ENCODE measurements around the gene GALNT14. TPM values are rescaled to one million over a fixed set of nuclear protein-coding genes. Genes with fewer than 3 reads are reported as not detected.

The GALNT14 gene
- total and polyA plus RNA-seq, 9 donors: 1.4 to 6.9 (median 2.9) TPM

DNA sequence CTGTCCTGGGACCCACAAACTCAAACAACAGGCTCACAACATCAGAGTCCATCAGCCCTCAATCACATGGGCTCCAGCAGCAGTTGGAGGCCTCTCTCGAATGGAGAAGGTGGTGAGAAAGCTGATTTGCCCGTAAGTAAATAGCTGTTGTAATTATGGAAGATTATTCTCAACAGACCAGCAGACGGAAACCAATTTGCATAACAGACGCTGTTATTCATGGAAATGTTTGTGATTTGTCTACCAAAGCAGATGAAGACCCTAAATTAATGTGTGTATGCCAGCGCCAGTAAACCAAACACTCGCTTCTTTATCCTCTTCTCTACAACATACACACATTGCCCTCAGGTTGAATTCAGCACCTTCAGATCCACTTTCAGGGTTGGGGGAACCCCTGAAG lies 23.4 kb upstream of the GALNT14 start:
- H3K27me3 ChIP-seq (ENCODE audit: control insufficient read depth, insufficient read depth, low read length): peaks cover 4% of the 10 kb centered on the region
- WGBS (ENCODE audit: insufficient coverage): 100% methylated on average over 2 of the region's 6 CpGs
- H3K9me3 ChIP-seq (replicated peaks; ENCODE audit: control insufficient read depth, low read depth, low read length): no peaks in the 10 kb centered on the region
- H3K27ac ChIP-seq (ENCODE audit: low read length): no peak overlapping the region
- H3K36me3 ChIP-seq (ENCODE audit: control insufficient read depth, insufficient read depth, low read length): no peaks in the 10 kb centered on the region
- no peak for DNase-seq
- H3K4me1 ChIP-seq (ENCODE audit: control insufficient read depth, insufficient read depth, low read length): peaks cover 4% of the 10 kb centered on the region
- no peak overlapping the region for H3K4me3 ChIP-seq (ENCODE audit: low read length)

DNA sequence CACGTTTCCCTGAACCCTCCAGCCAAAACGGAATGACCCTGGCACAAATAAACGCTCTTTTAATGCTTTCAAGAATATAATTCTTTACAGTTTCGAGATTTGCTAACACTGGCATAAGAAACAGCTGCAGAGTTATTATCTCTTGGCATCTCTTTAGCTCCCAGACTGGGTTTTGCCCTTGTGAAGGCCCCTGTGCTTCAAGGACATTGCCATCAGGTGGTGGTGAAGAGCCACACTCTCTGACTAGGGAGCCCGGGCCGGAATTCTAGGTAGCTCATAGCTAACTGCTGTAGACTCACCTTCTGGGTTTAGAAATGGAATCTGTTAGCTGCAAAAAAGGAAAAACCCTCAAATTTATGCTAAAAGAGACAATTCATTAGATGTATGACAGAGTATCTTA lies 13.3 kb upstream of the GALNT14 start:
- H3K36me3 ChIP-seq (ENCODE audit: control insufficient read depth, insufficient read depth, low read length): no peaks in the 10 kb centered on the region
- H3K9me3 ChIP-seq (replicated peaks; ENCODE audit: control insufficient read depth, low read depth, low read length): no peaks in the 10 kb centered on the region
- 81% methylated on average over 6 of the region's 6 CpGs for WGBS (ENCODE audit: insufficient coverage)
- no peaks in the 10 kb centered on the region for H3K4me1 ChIP-seq (ENCODE audit: control insufficient read depth, insufficient read depth, low read length)
- no peak overlapping the region for H3K27ac ChIP-seq (ENCODE audit: low read length)
- peaks cover 9% of the 10 kb centered on the region for H3K27me3 ChIP-seq (ENCODE audit: control insufficient read depth, insufficient read depth, low read length)
- H3K4me3 ChIP-seq (ENCODE audit: low read length): no peak overlapping the region
- no peak for DNase-seq

DNA sequence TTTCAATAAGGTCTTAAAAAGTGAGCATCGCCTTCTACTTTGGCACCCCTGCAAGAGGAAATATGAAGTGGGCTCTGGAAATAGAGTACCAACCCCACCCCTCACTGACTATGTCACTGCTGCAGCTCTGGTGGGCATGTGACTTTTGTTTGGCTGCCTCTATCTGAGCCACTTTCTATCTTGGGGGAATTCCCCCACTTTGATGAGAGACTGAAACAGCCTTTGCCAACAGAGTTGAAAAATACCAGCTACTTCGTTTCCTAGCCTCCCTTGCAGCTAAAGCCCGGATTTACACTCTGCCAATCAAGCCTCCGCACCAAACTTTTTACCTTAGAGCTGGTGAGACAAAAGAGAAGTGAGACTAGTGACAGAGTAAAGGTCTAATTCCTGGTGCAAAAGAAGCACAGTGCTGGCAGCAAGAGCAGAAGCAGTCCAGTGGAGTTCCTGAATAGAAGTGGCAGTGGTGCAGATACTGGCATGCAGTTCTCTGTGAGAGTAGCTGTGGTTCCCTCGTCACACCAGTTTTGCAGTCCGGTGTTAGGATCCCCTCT lies 12.0 kb upstream of the GALNT14 start:
- H3K4me3 ChIP-seq (ENCODE audit: low read length): no peak overlapping the region

DNA sequence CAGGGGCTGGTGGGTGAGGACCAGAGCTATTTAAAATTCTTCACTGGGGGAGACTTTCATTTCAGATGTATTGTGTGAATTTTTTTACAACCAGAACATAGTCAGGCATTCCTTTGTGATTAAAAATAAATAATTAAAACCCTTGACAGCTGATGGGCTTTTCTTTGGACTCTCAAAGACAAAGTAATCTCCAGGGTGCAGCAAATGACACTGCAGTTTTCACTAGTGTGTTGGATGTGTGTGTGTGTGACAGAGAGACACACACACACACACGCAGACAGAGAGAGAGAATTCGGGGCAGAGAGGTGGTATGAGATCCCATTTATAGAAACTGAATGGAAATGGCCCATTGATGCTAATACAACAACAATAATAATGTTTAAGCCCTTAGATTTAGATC lies 10.3 kb upstream of the GALNT14 start:
- no CpG with 5 or more reads among the region's 2 CpGs for WGBS (ENCODE audit: insufficient coverage)
- Histone ChIP-seq H3K9me3 (replicated peaks; ENCODE audit: control insufficient read depth, low read depth, low read length) (no peaks in the 10 kb centered on the region), H3K36me3 (ENCODE audit: control insufficient read depth, insufficient read depth, low read length) (no peaks in the 10 kb centered on the region), H3K4me3 (ENCODE audit: low read length) (no peak overlapping the region), H3K4me1 (ENCODE audit: control insufficient read depth, insufficient read depth, low read length) (no peaks in the 10 kb centered on the region), H3K27me3 (ENCODE audit: control insufficient read depth, insufficient read depth, low read length) (peaks cover 9% of the 10 kb centered on the region), H3K27ac (ENCODE audit: low read length) (no peak overlapping the region)
- DNase-seq: no peak

More for the DNA sequence above, 12.0 kb upstream of the GALNT14 start:
- H3K27ac ChIP-seq (ENCODE audit: low read length): no peak overlapping the region
- no peaks in the 10 kb centered on the region for H3K36me3 ChIP-seq (ENCODE audit: control insufficient read depth, insufficient read depth, low read length)
- H3K27me3 ChIP-seq (ENCODE audit: control insufficient read depth, insufficient read depth, low read length): peaks cover 9% of the 10 kb centered on the region
- H3K4me1 ChIP-seq (ENCODE audit: control insufficient read depth, insufficient read depth, low read length): no peaks in the 10 kb centered on the region
- H3K9me3 ChIP-seq (replicated peaks; ENCODE audit: control insufficient read depth, low read depth, low read length): no peaks in the 10 kb centered on the region
- 75% methylated on average over 2 of the region's 6 CpGs for WGBS (ENCODE audit: insufficient coverage)
- DNase-seq: no peak

DNA sequence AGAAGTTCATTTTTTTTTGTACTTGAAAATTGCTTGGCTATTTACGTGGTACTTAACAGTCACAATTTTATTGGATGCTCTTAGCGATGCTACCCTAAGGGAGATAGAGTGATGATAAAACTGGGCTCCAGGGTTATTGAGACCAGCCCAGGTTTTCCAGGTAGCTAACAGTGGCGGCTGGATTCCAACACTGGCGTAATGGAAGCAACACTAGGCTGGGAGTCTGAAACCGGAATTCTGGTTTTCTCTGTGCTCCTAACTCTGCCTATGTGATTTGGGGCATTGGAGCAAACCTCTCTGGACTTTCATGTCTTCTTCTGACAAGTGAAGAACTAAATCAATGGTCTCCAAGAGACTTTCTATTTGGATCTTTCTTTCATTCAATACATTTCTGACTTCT lies 9.4 kb upstream of the GALNT14 start:
- H3K4me3 ChIP-seq (ENCODE audit: low read length): no peak overlapping the region
- no peak overlapping the region for H3K27ac ChIP-seq (ENCODE audit: low read length)
- no peaks in the 10 kb centered on the region for H3K36me3 ChIP-seq (ENCODE audit: control insufficient read depth, insufficient read depth, low read length)
- peaks cover 9% of the 10 kb centered on the region for H3K27me3 ChIP-seq (ENCODE audit: control insufficient read depth, insufficient read depth, low read length)
- H3K9me3 ChIP-seq (replicated peaks; ENCODE audit: control insufficient read depth, low read depth, low read length): no peaks in the 10 kb centered on the region
- H3K4me1 ChIP-seq (ENCODE audit: control insufficient read depth, insufficient read depth, low read length): no peaks in the 10 kb centered on the region
- DNase-seq: no peak
- WGBS (ENCODE audit: insufficient coverage): 58% methylated on average over 5 of the region's 5 CpGs

DNA sequence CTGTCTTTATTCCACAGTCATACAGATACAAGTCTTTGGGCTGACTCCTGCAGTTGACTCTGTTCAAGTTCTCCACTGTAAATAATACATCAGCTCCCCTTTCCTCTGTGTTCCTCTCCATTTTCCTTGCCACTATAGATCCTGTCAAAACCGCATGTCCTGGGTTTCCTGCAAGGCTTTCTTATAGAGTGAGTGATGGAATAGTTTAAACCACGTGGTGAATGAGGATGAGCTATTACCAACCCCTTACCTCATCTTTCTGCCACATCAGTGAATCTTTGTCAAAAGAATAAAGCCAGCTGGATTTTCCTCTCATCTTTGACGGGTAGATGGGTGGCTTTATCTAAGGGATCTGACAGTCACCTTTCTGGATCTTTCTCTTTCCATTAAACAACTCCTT lies 3.9 kb upstream of the GALNT14 start:
- Histone ChIP-seq H3K36me3 (ENCODE audit: control insufficient read depth, insufficient read depth, low read length) (no peaks in the 10 kb centered on the region), H3K27ac (ENCODE audit: low read length) (no peak overlapping the region), H3K27me3 (ENCODE audit: control insufficient read depth, insufficient read depth, low read length) (peaks cover 44% of the 10 kb centered on the region), H3K9me3 (replicated peaks; ENCODE audit: control insufficient read depth, low read depth, low read length) (no peaks in the 10 kb centered on the region), H3K4me1 (ENCODE audit: control insufficient read depth, insufficient read depth, low read length) (peaks cover 15% of the 10 kb centered on the region), H3K4me3 (ENCODE audit: low read length) (no peak overlapping the region)
- no peak for DNase-seq
- WGBS (ENCODE audit: insufficient coverage): 57% methylated on average over 1 of the region's 3 CpGs

DNA sequence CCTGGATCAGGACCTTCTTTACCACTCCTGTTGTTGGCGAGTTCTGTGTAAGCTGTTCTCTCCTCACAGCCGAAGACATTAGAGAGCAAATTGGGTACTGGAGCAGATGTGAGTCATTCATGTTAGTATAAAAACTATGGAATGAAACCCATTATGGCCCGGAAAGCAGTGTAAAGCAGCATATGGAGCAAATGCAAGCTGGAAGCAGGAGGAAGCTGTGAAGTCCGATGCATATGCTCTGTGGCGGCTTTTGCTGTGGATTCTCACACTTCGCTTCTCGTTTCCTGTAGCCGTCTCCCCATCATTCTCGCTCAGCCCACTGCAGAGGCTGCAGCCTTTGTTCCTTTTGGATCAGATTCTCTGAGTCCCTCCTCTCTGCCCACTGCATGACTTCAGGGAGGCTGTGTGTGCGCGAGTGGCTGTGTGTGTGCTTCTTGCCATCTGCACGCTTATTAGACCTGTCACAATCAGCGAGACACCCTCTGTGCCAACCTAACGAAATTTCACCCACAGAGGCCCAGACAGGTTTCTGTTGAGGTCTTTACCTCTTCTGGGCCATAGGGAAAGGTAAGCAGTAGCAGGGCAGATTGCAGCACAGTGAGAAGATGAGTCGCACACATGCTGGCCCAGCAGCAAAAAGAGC lies 3.3 kb upstream of the GALNT14 start:
- DNase-seq: no peak
- 71% methylated on average over 10 of the region's 15 CpGs for WGBS (ENCODE audit: insufficient coverage)
- Histone ChIP-seq H3K4me1 (ENCODE audit: control insufficient read depth, insufficient read depth, low read length) (peaks cover 16% of the 10 kb centered on the region), H3K36me3 (ENCODE audit: control insufficient read depth, insufficient read depth, low read length) (no peaks in the 10 kb centered on the region), H3K9me3 (replicated peaks; ENCODE audit: control insufficient read depth, low read depth, low read length) (no peaks in the 10 kb centered on the region), H3K27ac (ENCODE audit: low read length) (no peak overlapping the region), H3K27me3 (ENCODE audit: control insufficient read depth, insufficient read depth, low read length) (peaks cover 49% of the 10 kb centered on the region), H3K4me3 (ENCODE audit: low read length) (no peak overlapping the region)

DNA sequence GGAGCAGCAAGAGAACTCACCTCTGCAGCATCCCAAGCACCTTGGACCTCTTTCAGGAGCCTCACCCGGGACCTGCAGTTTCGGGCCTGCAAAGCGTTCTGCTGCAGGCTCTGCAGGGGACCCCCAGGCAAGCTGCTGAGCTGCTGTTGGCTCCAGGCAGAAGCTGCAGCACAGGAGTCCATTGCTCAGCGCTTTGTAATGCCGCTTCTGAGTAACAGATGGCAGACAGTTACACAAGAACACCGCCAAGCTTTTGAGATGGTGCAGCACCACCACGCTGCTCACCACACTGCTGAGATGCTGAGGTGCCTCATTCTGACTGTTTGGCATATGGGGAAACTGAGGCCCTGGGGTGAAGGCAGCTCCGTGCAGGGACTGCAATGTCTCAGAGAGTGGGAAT lies 1.9 kb upstream of the GALNT14 start:
- DNase-seq: no peak
- H3K27me3 ChIP-seq (ENCODE audit: control insufficient read depth, insufficient read depth, low read length): peaks cover 60% of the 10 kb centered on the region
- peaks cover 16% of the 10 kb centered on the region for H3K4me1 ChIP-seq (ENCODE audit: control insufficient read depth, insufficient read depth, low read length)
- no peaks in the 10 kb centered on the region for H3K9me3 ChIP-seq (replicated peaks; ENCODE audit: control insufficient read depth, low read depth, low read length)
- H3K36me3 ChIP-seq (ENCODE audit: control insufficient read depth, insufficient read depth, low read length): no peaks in the 10 kb centered on the region
- 89% methylated on average over 7 of the region's 8 CpGs for WGBS (ENCODE audit: insufficient coverage)
- H3K27ac ChIP-seq (ENCODE audit: low read length): no peak overlapping the region
- no peak overlapping the region for H3K4me3 ChIP-seq (ENCODE audit: low read length)

DNA sequence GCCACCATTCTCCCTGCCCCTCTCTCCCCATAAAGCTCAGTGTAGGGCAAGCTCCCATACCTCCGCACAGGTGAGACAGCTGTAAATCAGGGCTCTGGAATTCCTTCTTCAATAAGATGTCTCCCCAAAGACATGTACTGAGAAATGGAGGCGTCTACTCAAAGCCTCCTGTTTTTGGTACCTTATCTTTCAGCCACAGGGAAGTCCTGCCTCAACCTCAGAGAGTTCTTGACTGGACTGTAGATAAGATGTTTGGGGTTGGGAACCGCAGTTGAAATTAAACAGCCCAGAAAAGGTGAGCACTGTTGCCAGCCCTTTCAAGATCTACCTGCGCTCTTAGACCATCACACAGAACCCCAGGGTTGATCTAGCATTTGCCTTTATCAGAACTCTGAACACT lies 1.4 kb upstream of the GALNT14 start:
- peaks cover 16% of the 10 kb centered on the region for H3K4me1 ChIP-seq (ENCODE audit: control insufficient read depth, insufficient read depth, low read length)
- 89% methylated on average over 1 of the region's 4 CpGs for WGBS (ENCODE audit: insufficient coverage)
- no peak overlapping the region for H3K4me3 ChIP-seq (ENCODE audit: low read length)
- no peaks in the 10 kb centered on the region for H3K36me3 ChIP-seq (ENCODE audit: control insufficient read depth, insufficient read depth, low read length)
- no peak for DNase-seq
- no peaks in the 10 kb centered on the region for H3K9me3 ChIP-seq (replicated peaks; ENCODE audit: control insufficient read depth, low read depth, low read length)
- peaks cover 61% of the 10 kb centered on the region for H3K27me3 ChIP-seq (ENCODE audit: control insufficient read depth, insufficient read depth, low read length)
- H3K27ac ChIP-seq (ENCODE audit: low read length): no peak overlapping the region

DNA sequence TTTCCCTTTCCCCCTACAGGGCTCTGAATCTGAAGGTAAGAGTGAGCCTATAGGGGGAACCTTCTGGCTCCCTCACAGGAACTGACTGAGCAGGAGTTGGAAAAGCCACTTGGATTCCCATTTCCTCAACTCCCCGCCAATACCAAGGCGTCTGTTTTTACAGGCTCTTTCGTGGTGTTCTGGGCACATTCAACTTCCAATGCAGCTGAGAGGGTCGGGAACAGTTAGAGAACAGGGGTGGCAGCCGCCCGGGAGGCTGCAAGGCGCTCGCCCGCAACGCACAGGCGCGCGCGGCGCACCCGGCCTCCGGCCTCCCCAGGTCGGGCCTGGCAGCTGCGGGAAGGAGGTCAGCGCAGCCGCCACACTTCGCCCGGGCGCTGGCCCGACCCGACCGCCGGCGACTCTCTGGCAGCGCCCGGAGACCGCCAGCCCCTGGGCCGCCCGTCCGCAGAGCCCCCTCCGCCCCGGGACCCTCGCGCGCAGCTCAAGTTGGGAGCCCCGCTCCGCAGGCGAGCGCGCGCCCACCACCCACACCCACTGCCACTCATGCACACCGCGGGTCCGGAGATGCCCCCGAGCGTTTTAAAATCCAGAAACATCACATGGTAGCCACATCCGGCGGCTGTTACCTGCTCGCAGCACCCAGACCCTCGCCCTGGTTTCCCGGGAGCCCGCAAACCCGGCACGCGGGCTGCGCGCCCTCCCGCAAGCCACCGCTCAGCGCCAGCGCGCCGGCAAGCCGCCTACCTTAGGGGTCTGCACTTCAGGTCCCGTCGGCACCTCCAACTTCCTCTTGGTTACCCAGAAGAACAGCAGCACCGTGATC lies 816 bp downstream of the GALNT14 start:
- Histone ChIP-seq H3K4me3 (ENCODE audit: low read length) (peak overlapping the region; percentile 40), H3K27me3 (ENCODE audit: control insufficient read depth, insufficient read depth, low read length) (peaks cover 65% of the 10 kb centered on the region), H3K36me3 (ENCODE audit: control insufficient read depth, insufficient read depth, low read length) (no peaks in the 10 kb centered on the region), H3K9me3 (replicated peaks; ENCODE audit: control insufficient read depth, low read depth, low read length) (no peaks in the 10 kb centered on the region), H3K4me1 (ENCODE audit: control insufficient read depth, insufficient read depth, low read length) (peaks cover 16% of the 10 kb centered on the region), H3K27ac (ENCODE audit: low read length) (no peak overlapping the region)
- DNase-seq: peak; percentile 25
- under 1% methylated on average over 72 of the region's 72 CpGs for WGBS (ENCODE audit: insufficient coverage)

All from muscle of leg (tissue), 11 donors.